HG02623 (cell line): ENCODE data around the gene ANO7.

ENCODE experiments used
- ATAC-seq: cut with Tn5 transposase; IDR thresholded peaks from one replicate; pipeline ENCODE4 v1.9.1; 2021; ENCODE audit warnings: moderate library complexity; ENCODE audit not compliant: unreplicated experiment

ANO7 gene

DNA sequence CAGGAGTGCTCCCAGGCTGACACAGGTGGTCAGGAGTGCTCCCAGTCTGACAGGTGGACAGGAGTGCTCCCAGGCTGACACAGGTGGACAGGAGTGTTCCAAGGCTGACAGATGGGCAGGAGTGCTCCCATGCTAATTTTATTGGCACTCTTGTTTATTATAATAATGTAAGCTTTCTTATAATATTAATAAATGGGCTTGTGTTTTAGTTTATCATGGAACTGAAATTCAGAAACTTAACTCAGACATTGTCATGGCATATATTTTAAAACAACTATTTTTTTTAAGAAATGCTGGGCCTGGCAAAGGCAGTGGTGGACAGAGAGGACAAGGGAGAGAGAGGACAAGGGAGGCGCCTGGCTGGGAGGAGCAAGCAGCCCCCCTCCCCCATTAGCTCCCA, 18.7 kb downstream of the ANO7 start:
- no peak for ATAC-seq

DNA sequence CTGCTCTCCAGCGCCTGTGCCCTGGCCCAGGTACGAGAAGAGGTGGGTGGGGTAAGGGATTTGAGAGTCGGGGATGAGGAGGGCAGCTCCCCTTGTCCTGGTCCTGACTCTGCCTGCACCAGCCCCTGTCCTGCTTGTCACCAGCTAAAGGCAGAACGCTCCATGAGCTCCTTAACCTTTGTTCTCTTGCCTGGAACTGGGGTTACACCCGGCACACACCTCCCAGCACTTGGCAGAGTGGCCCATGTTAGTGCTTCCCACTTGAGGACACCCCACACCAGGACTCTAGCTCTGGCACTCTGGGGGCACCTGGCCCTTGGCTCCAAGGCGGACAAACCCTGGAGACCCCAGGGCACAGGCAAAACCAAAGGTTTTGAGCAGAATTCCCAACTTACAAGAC, 19.2 kb downstream of the ANO7 start:
- no peak for ATAC-seq

DNA sequence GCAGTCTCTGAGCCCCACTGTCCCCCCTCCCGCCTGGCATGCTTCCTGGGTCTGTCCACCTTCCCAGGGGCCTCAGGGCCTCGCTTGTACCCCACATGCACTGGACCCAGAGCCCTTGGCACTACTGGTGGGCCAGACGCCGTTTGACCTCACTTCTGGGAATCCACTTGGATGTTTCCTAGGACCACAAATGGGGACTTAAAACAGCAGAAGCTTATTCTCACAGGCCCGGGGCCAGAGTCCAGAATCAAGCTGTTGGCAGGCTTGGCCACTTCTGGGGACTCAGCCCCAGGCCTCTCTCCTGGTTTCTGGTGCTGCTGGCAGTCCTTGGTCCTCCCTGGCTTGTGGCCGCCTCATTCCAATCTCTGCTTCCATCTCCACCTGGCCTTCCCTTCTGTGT, 19.6 kb downstream of the ANO7 start:
- no peak for ATAC-seq

DNA sequence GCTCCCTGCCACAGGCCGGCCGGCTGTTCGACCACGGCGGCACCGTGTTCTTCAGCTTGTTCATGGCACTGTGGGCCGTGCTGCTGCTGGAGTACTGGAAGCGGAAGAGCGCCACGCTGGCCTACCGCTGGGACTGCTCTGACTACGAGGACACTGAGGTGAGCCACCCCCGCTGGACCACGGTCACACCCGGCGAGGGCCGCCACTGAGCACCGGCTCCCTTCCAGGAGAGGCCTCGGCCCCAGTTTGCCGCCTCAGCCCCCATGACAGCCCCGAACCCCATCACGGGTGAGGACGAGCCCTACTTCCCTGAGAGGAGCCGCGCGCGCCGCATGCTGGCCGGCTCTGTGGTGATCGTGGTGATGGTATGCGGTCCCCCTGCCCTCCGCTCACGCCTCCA, 20.8 kb downstream of the ANO7 start:
- no peak for ATAC-seq

DNA sequence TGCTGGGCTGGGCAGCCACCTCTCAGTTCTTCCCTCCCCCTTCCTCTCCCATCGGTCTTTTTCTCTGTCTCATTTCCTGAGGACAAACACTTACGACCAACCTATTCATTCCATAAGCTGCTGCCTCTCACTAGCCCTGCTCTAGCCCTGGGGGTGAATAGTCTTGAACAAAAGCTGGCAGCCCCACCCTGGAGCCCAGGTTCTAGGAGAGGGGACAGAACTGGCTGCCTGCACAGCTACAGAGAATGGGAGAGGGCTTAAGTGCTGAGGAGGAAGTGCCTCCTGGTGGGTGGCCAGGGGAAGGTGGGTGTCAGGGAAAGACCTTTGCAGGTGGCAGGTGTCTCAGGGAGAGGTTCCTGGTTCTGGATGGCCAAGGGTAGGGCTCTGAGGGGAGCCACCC, 22.8 kb downstream of the ANO7 start:
- ATAC-seq: no peak

DNA sequence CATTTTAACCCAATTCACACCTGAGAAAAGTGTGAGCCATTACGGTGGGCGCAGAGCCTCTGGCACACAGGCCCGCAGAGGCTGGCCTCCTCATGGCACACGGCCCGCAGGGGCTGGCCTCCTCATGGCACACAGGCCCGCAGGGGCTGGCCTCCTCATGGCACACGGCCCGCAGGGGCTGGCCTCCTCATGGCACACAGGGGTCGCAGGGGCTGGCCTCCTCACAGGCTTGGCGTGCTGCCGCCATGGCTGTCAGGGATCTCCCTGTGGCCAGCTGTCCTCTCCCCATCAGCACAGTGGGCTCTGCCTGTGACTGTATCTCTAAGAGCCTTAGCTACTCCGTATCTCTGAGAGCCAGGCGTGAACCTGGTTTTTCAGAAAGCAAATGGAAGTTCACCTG, 24.6 kb downstream of the ANO7 start:
- ATAC-seq: no peak

DNA sequence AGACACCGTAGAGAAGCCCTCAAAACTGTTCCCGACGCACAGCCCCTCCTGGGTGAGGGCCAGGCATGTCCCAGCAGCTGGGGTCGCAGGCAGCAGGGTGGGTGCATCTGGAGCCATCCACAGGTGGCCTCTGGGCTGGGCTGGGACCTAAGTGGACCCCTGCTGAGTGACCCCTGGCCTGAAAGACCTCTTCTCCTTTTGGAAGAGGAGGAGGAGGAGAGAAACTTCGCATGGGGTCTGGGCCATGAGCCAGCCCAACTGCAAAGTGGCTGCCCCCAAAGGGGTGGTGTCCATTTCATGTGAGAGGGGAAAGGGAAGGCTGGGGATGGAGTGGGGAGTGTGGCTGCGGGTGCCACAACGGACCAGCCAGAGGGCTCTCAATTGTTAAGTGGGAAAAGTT, 25.1 kb downstream of the ANO7 start:
- no peak for ATAC-seq

DNA sequence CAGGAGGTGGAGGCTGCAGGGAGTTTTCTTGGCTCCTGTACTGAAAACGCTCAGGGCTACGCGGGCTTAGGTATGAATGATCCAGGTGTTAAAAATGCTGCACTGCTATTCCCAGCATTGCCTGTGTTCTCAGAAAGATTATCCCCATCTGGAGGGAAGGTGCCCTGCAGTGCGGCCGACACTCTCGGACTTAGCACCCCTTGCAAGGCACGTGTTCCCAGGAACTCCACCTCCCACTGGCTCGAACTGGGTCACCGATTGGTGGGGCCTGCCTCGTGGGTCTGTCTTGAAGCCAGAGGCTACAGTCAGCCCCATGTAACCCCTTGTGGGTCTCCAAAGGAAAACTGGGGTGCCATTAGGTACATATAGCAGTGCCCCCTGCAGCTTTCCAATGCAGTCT, 25.7 kb downstream of the ANO7 start:
- ATAC-seq: no peak

DNA sequence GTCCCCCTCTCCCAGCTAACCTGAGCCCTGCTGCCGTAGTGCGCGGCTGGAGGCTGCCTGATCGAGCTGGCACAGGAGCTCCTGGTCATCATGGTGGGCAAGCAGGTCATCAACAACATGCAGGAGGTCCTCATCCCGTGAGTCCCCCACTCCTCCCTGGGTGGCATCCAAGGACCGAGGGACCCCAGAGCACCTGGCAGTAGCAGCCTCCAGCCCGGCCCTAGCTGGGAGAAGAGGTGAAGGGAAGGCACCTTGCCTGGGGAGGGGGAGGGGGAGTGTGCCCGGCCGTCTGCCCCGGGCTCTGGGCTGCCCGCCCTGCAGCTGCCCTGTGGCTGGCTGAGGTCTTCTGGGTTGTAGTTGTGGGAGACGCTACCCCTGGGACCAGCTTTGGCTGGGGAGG, 26.3 kb downstream of the ANO7 start:
- ATAC-seq: no peak

DNA sequence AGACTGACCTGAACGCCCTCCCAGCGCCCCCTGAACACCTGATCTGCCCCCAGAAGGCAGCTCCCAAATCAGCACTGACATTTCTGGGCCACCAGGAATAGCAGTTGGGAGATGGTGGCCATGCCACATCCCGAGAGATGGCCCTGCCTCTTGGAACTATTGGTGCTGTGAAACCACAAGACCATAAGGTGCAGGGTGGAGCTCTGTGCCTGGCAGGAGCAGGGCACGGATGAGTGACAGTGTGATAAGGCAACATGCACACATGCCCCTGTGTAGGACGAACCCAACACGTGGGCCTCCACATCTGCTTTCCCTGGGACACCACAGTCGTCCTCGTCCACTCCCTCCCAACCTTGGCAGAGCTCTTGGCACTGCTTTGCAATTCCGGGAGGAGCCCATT, 26.9 kb downstream of the ANO7 start:
- no peak for ATAC-seq

DNA sequence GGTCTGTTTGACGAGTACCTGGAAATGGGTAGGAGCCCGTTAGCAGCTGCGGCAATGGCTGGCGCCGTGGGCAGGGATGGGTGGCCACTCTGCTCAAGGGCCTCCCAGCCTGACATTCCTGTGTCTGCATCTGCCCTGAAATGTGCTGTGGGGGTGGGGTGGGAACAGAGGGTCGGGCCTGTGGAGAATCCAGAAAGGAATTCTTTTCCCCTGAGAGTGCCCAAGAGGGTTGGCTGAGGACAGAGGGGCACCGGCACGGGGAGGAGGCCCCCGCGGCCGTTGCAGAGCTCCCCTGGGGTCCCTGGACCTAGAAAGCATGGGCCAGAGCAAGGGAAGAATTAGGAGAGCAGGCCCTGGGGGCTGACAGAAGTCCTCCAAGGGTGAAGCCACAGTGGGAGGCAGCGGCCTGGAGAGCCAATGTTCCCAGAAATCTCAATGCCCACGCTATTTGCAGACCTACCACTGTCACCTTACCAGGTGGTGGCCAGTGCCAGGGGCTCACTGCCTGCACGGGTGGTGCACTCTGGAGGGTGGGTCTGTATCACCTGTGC, 27.8 kb downstream of the ANO7 start:
- no peak for ATAC-seq

DNA sequence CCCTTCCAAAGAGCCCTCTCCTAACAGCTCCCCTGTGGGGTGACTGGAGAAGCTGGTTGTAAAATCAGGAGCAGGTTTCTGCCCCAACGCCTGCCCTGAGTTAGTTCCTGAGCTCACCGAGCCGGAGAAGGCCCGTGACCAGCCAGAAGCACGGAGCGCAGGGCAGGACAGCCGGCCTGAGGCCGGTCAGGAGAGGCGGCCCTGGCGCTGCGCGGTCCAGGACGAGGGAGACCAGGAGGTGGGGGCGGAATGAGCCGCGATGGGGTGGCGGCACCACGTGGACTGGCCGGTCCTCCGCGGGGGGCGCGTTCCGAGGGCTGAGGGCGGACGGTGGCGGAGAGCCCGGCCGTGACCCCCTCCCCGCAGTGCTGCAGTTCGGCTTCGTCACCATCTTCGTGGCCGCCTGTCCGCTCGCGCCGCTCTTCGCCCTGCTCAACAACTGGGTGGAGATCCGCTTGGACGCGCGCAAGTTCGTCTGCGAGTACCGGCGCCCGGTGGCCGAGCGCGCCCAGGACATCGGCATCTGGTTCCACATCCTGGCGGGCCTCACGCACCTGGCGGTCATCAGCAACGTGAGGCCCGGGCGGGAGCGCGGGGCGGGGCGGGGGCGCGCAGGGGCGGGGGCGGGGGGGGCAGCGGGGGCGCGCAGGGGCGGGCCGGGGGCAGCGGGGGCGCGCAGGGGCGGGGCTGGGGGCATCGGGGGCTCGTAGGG, 29.0 kb downstream of the ANO7 start:
- no peak for ATAC-seq

DNA sequence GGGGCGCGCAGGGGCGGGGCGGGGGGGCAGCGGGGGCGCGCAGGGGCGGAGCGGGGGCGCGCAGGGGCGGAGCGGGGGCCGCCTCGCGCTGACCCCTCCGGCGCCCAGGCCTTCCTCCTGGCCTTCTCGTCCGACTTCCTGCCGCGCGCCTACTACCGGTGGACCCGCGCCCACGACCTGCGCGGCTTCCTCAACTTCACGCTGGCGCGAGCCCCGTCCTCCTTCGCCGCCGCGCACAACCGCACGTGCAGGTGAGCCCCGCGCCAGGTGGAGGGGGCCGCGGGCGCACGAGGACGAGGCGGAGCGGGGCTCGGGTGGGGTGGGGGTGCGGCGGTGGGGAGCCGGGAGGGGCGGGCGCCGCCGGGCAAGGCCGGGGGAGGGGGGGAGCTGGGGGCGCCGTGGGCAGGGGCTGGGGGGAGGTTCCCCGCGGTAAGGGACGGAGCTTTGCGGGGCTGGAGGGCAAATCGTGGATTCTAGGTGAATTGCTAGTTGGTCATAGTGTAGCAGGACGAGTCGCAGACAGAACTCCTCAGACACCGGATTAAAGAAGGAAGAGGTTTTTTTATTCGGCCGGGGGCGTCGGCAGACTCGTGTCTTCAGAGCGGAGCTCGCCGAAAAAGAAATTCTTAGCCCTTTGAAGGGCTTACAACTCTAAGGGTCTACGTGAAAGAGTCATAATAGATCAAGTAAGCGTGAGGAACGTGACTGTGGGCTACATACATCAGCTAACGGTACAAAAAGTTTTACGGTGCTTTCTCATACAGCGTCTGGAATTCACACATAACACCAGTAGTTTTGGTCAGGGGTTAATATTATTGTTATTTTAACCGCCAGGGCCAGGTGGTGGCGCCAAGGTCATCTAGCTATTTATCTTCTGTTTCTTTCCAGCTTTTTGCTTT, 29.9 kb downstream of the ANO7 start:
- no peak for ATAC-seq

DNA sequence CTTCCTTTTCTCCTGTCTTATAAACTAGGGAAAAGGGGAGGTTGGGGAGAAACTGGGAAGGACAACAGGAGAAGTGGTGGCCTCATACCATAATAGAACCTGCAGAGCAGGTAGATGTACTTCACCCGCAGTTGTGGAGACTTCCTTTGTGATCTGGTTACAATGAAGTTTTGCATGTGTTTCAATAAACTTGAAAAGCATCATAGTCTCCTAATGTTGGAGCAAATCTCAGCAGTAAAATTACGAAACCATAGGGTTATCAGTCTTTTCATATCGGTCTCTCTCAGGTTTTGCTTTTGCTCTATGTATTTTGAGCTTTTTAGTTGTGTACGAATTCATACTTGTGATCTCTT, 30.5 kb downstream of the ANO7 start:
- ATAC-seq: no peak

DNA sequence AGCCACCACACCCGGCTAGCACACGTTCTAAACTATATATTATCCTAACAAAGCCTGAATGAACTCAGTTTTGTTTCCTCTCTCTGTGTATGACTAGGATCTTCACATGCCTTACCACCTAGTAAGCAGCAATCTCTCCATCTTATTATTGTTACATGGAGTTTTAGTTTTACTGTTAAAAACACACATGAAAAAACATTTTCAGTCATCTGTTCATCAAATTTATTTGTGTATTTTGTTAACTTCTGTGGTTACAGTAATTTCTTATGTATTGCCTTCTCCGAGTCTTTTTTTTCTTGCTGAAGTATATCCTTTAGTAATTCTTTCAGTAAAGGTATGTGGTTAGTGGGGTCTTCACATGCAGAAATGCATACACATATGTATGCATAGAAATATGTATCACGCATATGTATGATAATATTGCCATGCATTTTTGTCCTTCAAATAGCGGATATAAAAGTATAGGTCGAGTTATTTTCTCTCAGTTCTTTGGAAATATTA, 31.4 kb downstream of the ANO7 start:
- ATAC-seq: no peak

DNA sequence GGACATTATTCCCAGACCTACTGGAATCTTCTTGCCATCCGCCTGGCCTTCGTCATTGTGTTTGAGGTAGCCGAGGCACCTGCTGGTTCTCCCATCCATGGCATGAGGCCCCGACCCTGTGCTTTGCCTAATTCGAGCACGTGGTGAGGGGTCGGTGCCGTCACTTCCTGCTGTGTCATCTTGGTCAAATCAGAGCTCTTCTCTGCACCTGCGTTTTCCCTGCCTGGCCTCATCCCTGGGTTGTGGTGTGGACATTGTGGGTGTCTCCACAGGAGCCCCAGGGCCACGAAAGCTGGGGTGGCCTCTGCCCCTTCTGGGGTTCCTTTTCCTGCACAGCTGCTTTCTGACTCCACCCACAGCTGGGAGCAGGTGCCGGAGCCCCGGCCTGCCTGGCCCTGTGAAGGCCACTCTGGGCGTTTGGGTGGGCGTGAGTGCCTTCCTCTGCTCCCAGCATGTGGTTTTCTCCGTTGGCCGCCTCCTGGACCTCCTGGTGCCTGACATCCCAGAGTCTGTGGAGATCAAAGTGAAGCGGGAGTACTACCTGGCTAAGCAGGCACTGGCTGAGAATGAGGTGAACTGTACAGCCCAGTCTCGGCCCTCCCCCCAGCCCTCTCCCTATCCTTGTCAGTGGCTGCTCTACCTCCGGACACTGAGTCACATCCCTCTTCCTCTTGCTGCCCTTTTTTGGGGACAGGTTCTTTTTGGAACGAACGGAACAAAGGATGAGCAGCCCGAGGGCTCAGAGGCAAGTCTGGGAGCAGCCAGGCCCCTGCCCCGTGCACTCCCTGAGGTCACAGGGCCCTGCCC, 34.9 kb downstream of the ANO7 start:
- no peak for ATAC-seq

DNA sequence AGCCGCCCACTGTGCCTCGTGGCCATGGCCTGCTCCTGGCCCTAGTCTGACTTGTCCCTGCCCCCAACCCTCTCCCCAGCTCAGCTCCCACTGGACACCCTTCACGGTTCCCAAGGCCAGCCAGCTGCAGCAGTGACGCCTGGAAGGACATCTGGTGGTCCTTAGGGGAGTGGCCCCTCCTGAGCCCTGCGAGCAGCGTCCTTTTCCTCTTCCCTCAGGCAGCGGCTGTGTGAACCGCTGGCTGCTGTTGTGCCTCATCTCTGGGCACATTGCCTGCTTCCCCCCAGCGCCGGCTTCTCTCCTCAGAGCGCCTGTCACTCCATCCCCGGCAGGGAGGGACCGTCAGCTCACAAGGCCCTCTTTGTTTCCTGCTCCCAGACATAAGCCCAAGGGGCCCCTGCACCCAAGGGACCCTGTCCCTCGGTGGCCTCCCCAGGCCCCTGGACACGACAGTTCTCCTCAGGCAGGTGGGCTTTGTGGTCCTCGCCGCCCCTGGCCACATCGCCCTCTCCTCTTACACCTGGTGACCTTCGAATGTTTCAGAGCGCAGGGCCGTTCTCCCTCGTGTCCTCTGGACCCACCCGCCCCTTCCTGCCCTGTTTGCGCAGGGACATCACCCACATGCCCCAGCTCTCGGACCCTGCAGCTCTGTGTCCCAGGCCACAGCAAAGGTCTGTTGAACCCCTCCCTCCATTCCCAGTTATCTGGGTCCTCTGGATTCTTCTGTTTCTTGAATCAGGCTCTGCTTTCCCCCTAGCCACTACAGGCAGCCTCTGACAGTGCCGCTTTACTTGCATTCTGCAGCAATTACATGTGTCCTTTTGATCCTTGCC, 35.8 kb downstream of the ANO7 start:
- no peak for ATAC-seq

DNA sequence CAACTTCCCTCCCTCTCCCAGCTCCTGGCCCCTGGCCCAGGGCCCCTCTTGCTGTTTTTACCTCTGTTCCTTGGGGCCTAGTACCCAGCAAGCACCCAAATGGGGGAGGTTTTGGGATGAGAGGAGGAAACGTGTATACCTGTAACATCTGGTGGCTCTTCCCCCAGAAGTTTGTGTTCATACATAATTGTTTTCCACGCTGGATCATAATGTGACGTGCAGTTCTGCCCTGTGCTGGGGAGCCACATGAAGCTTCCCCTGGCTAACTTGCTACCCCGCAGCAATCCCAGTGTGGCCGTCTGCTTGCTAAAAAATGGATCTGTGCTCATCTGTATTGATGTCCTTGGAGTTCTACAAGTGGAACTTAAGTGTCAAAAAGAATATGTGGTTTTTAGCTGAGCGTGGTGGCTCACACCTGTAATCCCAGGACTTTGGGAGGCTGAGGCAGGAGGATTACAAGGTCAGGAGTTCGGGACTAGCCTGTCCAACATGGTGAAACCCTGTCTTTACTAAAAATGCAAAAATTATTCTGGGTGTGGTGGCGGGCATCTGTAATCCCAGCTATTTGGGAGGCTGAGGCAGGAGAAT, 36.5 kb downstream of the ANO7 start:
- no peak for ATAC-seq

DNA sequence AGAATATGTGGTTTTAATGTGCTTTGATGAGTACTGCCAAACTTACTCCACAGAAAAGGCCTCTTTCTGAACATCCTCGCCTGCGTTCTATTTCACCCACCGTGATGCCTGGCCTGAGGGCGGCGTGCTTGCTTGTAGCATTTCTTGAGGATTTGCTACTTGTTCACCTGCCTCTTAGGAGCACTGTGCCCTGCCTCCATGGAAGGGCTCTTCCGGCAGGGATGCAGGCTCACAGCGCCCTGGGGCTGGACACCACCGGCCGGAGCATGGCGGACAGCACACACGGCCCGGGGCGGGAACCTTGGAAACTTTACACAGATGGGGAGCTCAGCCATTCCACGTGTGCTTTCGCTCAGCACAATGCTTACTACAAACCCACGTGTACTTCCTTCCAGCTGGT, 37.1 kb downstream of the ANO7 start:
- ATAC-seq: no peak

DNA sequence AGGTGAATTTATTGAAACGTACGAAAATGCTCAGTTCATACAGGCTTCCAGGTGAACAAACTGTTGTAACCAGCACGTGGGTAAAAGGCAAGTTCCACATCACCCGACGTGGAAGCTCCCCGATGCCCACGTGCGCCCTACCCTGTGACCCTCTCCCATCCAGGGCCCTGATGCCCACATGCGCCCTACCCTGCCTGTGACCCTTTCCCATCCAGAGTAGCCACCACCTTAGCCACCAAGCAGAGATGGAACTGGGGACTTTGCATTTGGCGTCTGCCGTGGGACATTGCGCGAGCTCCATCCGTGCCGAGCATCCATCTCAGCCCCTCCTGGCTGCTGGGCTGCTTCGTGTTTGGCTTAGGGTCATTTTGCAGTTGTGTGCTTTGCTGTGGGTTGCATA, 37.5 kb downstream of the ANO7 start:
- ATAC-seq: no peak
